Neural cell (in vitro differentiated cells): ENCODE measurements around the gene LRRC27.

Experiments
- EP300 ChIP-seq: fragments of 450-650 bp; conservative IDR thresholded peaks from 2 replicates; pipeline ENCODE4 v1.6.1; 2014; ENCODE audit warnings: antibody characterized with exemption, mild to moderate bottlenecking, moderate library complexity; ENCODE audit not compliant: poor library complexity, severe bottlenecking
- POLR2AphosphoS5 ChIP-seq: IDR thresholded peaks from 2 replicates; pipeline ENCODE4 v1.6.1; 2012
- TF ChIP-seq, protein P1 (sequence below): fragments of 450-650 bp; IDR thresholded peaks from 2 replicates; pipeline ENCODE4 v1.5.1; 2014; ENCODE audit warnings: antibody characterized with exemption, mild to moderate bottlenecking, moderate library complexity; ENCODE audit not compliant: poor library complexity, severe bottlenecking

DNA sequence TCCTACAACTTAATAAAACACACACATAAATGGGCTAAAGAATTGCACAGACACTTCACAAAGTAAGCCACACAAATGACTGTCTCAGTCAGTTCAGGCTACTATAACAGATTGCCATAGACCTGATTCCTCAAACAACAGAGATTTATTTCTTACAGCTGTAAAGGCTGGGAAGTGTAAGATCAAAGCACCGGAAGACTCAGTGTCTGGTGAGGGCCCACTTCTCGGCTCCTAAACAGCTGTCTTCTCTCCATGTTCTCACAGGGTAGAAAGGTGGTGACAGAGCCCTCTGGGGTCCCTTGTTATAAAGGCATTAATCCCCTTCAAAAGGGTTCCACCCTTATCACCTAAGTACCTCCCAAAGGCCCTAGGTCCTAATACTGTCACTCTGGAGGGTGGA is 42.6 kb upstream of the LRRC27 start:
- TF ChIP-seq POLR2AphosphoS5 (no peak), EP300 (no peak)
- TF ChIP-seq, protein P1, sequence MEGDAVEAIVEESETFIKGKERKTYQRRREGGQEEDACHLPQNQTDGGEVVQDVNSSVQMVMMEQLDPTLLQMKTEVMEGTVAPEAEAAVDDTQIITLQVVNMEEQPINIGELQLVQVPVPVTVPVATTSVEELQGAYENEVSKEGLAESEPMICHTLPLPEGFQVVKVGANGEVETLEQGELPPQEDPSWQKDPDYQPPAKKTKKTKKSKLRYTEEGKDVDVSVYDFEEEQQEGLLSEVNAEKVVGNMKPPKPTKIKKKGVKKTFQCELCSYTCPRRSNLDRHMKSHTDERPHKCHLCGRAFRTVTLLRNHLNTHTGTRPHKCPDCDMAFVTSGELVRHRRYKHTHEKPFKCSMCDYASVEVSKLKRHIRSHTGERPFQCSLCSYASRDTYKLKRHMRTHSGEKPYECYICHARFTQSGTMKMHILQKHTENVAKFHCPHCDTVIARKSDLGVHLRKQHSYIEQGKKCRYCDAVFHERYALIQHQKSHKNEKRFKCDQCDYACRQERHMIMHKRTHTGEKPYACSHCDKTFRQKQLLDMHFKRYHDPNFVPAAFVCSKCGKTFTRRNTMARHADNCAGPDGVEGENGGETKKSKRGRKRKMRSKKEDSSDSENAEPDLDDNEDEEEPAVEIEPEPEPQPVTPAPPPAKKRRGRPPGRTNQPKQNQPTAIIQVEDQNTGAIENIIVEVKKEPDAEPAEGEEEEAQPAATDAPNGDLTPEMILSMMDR: no peak
